H1 (cell line): Measurements from ENCODE around the gene ZBTB47.

Experiments
- CBX5 ChIP-seq: fragments of 300-800, 300-1000 bp; sonication (generic); IDR thresholded peaks from 2 replicates; pipeline ENCODE4 v1.7.1; 2016; ENCODE audit warnings: antibody characterized with exemption, low read length, low read depth
- CHD1 ChIP-seq: IDR thresholded peaks from 2 replicates; pipeline ENCODE4 v1.6.1; 2012; ENCODE audit warnings: low read depth, low read length, improper control_type of control experiment
- CTCF ChIP-seq, 3 experiments: IDR thresholded peaks; 1 replicate in 2 of 3; 2 replicates in 1 of 3; pipeline versions ENCODE4 v1.5.1 to v1.6.1; 2011; ENCODE audit warnings: low read length in 3 of 3, mild to moderate bottlenecking in 3 of 3, inconsistent platforms in 2 of 3, low read depth in 1 of 3, moderate library complexity in 1 of 3; ENCODE audit not compliant: insufficient read depth in 1 of 3; ENCODE audit errors: control extremely low read depth in 1 of 3
- NANOG ChIP-seq: IDR thresholded peaks from 2 replicates; pipeline ENCODE4 v1.6.1; 2011; ENCODE audit warnings: low read length, low read depth, mild to moderate bottlenecking, inconsistent platforms; ENCODE audit not compliant: insufficient read depth, poor library complexity, severe bottlenecking
- POLR2A ChIP-seq, 2 experiments: IDR thresholded peaks; 1 replicate in 1 of 2; 2 replicates in 1 of 2; pipeline ENCODE4 v1.6.1; 2011; ENCODE audit warnings: low read depth in 2 of 2, low read length in 2 of 2, mild to moderate bottlenecking in 2 of 2; ENCODE audit errors: control extremely low read depth in 1 of 2
- RAD21 ChIP-seq, 2 experiments: IDR thresholded peaks in 1 of 2; conservative IDR thresholded peaks in 1 of 2; 2 replicates each; pipeline ENCODE4 v1.6.1; 2011; ENCODE audit warnings: low read depth in 2 of 2, low read length in 2 of 2, improper control_type of control experiment in 1 of 2, inconsistent platforms in 1 of 2, mild to moderate bottlenecking in 1 of 2, moderate library complexity in 1 of 2
- SIX5 ChIP-seq: IDR thresholded peaks from 2 replicates; pipeline ENCODE4 v1.6.1; 2011; ENCODE audit warnings: mild to moderate bottlenecking, low read depth, low read length
- TF ChIP-seq, protein P1 (sequence below): IDR thresholded peaks from 2 replicates; pipeline ENCODE4 v1.6.1; 2012; ENCODE audit warnings: low read length, inconsistent platforms

- TF ChIP-seq CTCF (IDR thresholded peaks at IDR 0.05; ENCODE audit: control extremely low read depth in 1 of 3, insufficient read depth in 1 of 3, low read depth in 1 of 3, low read length in 3 of 3) (no peak), RAD21 (IDR thresholded peaks at IDR 0.05 in 1 of 2, conservative IDR thresholded peaks at IDR 0.05 in 1 of 2; ENCODE audit: low read depth in 2 of 2, low read length in 2 of 2) (no peak), CHD1 (no peak), SIX5 (no peak), POLR2A (IDR thresholded peaks at IDR 0.05; ENCODE audit: control extremely low read depth in 1 of 2, low read depth in 2 of 2, low read length in 2 of 2) (no peak), CBX5 (no peak), NANOG (no peak)
- TF ChIP-seq, protein P1, sequence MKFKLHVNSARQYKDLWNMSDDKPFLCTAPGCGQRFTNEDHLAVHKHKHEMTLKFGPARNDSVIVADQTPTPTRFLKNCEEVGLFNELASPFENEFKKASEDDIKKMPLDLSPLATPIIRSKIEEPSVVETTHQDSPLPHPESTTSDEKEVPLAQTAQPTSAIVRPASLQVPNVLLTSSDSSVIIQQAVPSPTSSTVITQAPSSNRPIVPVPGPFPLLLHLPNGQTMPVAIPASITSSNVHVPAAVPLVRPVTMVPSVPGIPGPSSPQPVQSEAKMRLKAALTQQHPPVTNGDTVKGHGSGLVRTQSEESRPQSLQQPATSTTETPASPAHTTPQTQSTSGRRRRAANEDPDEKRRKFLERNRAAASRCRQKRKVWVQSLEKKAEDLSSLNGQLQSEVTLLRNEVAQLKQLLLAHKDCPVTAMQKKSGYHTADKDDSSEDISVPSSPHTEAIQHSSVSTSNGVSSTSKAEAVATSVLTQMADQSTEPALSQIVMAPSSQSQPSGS: no peak
Measured at GRCh38 chr3:42700366-42701288, 47.1 kb downstream of the ZBTB47 start.
